ENCODE measurements around the gene VPS8.

The VPS8 gene

GRCh38 chr3:184811999-184812661 is at the start of gene VPS8:
Gene VPS8 (plus strand): TSS chr3:184812166. CDS start chr3:184824633, 12,467 bp downstream.
- peak; percentile 92 to 94 for DNase-seq (ENCODE audit: low read depth in 2 of 2, low spot score in 1 of 2)

GRCh38 chr3:184764191-184764590 is 47.8 kb upstream of the VPS8 start:
- DNase-seq (ENCODE audit: low read depth in 2 of 2, low spot score in 1 of 2) = no peak

DNA sequence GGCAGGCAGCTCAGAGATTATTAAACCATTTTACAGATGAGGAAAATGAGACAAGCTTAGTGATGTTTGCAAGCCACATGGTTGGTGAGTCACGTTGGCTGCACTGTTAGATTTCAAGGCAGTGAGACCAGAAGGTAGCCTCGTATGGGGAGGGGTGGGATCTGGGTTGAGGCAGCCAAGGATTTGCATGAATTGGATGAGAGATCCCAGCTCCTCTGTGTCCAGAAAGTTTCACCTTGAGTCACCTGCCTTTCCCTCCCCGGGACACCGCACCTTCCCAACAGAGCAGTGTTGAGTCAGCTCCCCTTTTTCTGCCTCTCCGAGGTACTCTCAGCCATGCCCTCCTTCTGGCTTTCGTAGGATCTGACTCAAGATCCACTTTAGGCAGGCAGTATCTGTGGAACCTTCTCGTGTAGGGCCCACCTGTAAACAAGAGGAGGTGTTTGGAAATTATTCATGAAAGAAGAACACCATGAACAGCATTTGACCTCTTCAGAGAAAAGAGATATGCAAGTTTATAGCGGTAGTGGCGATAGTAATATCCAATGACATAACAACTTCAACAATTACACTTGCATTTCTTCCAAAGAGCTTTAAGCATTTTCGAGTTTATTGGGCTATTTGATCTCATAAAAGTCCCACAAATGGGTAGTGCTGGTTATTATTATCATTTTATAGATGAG is 46.8 kb upstream of the VPS8 start:
- no peak for DNase-seq (ENCODE audit: low read depth in 2 of 2, low spot score in 1 of 2)

DNA sequence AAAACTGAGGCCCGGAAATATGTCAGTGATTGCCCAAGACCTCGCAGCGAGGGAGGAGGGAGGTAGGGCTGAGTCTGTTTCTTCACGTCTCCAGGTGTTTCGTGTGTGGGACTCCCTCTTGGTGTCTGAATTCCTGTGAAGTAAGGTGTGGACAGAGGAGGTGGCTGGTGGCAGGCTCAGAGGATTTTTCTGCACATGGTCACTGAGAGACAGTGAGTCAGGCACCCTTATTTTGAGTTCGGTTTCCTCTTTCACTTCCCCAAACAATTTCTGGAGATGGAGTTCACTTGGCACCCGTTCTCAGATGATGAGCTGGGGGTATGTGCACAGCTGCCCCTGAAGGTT is 46.3 kb upstream of the VPS8 start:
- no peak for DNase-seq (ENCODE audit: low read depth in 2 of 2, low spot score in 1 of 2)

GRCh38 chr3:184766555-184767261 is 45.3 kb upstream of the VPS8 start:
- no peak for DNase-seq (ENCODE audit: low read depth in 2 of 2, low spot score in 1 of 2)

DNA sequence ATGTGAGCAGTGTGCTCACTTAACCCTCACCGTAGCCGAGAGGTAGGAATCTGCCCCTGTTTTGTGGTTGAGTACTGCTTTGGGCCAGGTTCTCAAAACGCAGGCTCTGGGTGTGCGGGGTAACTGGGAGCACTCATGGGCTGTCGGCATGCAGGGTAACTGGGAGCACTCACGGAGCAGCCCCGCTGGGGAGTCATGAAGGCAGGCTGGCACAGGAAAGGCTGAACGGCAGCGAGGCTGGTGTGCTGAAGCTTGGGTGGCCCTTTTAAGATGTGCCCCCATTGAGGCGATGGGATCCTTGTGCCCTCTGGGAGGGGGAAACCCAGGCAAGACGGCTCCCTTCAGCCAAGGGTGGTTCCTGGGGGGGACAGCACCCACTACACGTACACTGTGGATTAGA is 44.6 kb upstream of the VPS8 start:
- DNase-seq (ENCODE audit: low read depth in 2 of 2, low spot score in 1 of 2) = no peak

- DNase-seq (ENCODE audit: low read depth in 2 of 2, low spot score in 1 of 2) = no peak
Observed at GRCh38 chr3:184769382-184770170, 42.4 kb upstream of the VPS8 start.

DNA sequence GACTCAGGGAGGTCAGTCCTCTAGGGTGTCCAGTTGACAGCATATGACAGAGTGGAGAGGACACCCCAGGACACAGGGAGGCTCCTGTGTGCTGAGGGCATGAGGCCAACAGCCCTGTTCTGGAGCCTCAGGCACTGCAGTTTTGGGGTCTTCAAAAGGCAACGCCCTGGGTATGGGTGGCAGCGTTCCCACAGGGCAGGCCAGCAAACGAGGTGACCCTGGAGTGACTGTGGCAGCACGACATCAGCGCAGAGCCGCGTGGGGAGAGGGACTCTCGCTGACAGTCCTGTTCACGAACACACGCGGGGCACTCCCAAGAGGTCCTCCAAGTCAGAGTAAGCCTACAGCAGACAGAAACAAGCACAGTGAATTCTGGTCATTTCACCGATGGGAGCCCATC is 41.4 kb upstream of the VPS8 start:
- DNase-seq (ENCODE audit: low read depth in 2 of 2, low spot score in 1 of 2) = no peak

DNA sequence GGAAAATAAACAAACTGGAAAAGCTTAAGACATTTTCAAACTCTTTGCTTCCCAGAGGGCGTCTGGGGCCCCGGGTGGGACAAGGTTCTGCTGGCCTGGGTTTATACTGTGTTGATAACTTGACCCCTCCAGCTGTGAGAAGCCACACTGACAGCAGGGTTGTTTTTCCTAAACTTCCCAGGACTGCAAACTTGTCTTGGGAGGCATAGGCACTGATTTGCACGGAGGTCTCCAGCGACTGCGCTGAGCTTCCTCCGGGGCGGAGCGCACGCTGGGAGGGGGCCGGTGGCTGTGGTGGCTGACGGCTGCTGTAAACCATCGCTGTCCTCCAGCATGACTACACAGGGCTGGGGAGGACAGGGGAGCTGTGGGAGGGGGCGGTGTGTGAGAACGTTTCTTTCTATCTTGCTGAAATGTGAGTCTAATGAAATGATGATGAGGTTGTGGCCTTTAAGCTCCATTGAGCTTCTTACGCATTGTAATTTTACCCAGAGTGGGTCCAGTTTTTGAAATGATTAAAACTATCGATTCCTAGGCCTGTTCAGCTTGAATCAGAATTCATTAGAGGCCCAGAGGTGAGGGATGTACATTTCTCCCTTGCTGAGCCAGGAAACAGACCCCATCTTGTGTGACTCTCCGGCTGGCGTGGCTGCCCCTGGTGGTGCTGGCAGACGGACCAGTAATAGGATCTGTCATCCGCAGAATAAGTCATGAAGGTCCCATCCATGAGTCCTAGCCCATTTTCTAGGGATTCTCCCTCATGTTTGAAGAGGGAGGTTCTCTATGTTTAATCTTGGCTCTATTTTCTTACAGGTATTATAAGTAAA is 40.5 kb upstream of the VPS8 start:
- no peak for DNase-seq (ENCODE audit: low read depth in 2 of 2, low spot score in 1 of 2)

GRCh38 chr3:184772667-184773272 is 39.2 kb upstream of the VPS8 start:
- DNase-seq (ENCODE audit: low read depth in 2 of 2, low spot score in 1 of 2) = no peak

DNA sequence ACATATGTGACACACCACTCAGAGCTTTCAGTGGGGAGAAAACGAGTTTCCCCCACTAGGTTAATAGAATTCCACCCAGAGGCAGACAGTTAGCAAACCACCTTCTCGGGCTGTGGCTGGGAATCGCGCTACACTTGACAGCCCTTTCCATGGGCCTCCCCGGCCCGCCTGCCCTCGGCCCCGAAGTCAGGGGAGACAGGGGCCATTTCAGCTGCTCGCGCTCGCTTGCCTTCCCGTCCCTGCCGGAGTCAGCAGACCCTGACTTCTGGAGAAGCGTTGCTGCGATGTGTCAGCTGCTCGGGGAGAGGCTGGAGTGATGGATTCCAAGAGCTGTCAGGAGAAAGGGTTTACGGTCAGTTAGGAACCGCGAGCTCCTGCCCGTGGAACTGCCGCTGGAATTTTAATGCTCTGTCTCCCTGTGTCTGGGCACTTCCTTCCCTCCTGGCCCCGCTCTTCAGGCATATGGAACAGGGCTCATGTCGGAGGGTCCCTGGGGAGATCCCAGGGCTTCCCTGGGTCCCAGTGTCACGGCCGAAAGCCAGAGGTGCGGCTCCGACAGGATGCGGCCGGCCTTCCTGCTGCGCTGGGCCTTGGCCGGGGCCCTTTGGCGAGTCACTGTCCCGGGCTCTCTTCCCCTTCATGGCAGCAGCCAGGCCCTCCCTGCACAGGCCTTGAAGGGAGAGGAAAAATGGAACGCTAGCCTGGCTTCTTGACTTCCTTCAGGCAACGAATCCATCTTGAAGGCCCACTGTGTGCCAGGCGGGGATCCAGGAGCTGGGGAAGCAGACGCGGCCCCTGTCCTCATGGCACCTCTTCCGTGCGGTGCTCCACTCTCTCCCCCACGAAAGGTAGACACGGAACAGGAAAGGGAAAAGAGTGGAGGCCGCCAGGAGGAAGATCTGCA is 38.4 kb upstream of the VPS8 start:
- DNase-seq (ENCODE audit: low read depth in 2 of 2, low spot score in 1 of 2) = no peak

GRCh38 chr3:184776916-184777315 is 35.0 kb upstream of the VPS8 start:
- DNase-seq (ENCODE audit: low read depth in 2 of 2, low spot score in 1 of 2) = no peak

DNA sequence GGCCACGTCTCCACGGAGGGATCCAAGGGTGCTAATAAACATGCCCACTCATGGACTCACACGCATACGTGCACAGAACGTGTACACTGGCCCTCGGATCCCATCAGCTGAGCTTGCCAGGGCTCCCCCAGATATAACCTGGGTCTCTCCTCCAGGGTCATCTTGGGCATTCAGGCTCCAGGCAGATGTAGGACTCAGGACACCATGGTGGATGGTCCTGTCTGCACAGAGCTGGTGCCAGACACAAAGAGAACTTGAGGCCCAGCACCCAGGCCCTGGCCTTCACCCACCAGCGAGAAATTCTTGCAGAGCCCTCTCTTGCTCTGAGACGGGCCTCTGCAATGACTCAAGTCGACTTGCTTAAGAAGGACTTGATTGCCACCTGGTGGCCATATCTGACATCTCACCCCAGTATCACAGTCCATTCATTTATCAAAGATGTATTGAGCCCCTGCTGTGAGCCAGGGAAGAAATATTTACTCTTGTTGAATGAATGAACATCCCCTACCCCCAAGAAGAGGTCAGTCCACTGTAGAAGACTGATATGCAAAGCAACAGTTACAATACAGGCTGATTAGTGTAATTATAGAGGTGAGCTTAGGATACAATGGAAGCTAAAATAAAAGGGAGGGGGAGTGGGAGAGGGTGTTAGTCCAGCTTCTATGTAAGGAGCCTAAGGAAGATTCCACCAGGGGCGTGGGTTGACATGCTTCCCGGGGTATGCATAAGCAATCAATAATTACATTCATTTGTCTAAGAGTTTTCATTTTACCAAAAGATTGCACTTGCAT is 34.2 kb upstream of the VPS8 start:
- peak; percentile 58 to 67 for DNase-seq (ENCODE audit: low read depth in 2 of 2, low spot score in 1 of 2)

GRCh38 chr3:184778426-184779332 is 33.3 kb upstream of the VPS8 start:
- DNase-seq (ENCODE audit: low read depth in 2 of 2, low spot score in 1 of 2) = no peak

DNA sequence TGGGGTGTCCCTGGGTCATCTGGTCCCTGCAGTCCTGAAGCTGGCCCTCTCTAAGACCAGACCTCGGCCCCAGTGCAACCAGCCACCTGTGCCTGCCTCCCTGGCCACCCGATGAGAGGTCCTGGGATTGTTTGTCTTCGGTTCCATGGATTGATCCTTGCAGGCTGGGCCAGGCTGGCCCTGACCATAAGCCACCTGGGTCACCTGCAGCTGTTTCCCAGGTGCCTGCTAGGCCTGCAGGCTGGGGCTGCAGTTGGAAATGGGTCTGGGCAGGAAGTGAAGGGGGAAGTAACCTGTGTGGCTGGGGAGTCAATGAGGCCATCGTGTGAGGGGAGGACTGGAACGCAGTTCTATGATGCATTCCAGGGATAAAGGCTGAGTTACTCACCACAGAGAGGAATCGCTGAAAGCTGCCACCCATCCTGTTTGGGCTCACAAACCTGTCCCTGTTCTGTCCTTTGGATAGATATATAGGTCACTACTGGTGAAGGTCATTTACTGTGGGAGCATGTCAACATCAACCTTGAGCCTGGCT is 30.9 kb upstream of the VPS8 start:
- no peak for DNase-seq (ENCODE audit: low read depth in 2 of 2, low spot score in 1 of 2)

DNA sequence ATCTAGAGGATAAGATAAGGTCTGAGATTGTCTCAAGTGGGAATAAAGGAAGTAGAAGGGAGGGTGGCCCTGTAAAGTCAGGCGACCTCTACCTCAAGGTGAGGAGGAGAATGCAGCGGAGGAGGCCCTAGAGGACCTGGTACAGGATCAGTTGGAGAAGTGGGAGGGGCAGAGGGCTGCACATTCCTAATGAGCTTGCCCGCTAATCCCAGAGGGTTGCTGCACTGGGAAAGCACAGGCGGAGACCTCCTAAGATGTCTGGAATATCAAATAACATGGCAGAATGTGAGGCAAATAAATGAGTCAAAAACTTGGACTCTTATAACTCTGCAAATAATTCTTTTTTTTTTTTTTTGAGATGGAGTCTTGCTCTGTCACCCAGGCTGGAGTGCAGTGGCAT is 30.2 kb upstream of the VPS8 start:
- DNase-seq (ENCODE audit: low read depth in 2 of 2, low spot score in 1 of 2) = no peak

DNA sequence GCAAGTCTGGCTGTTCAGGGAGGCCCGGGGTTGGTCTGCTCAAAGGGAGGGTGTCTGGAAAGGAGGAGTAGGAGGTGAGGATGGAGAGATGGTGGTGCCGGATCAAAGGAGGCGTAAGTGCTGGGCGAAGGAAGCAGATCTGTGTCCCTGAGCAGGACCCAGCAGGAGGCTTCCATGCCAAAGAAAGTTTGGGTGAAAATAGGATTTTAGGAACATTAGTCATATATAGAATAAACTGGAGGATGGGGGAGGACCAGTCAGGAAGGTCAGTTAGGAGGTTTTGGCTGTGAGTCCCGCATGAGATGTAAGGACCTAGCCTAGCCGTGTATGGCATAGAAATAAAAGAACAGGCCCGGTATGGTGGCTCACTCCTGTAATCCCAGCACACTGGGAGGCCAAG is 28.6 kb upstream of the VPS8 start:
- DNase-seq (ENCODE audit: low read depth in 2 of 2, low spot score in 1 of 2) = no peak

Measured in stimulated activated CD8-positive, alpha-beta memory T cell treated with anti-CD3 and anti-CD28 coated beads, Interleukin-4, amount 100 ng/mL, for 4 hours (primary cell).